Liver (tissue), 9 donors: ENCODE data around the gene TP53TG5. TPM values are rescaled to one million over a fixed set of nuclear protein-coding genes. Genes with fewer than 3 reads are reported as not detected.

ENCODE experiments used
- DNase-seq: peaks from one replicate; pipeline ENCODE4 v3.0.0-alpha.2; 2017; ENCODE audit warnings: low spot score
- H3K27ac ChIP-seq, 2 donors: one replicate each; pipeline ENCODE4 v1.7.0; 2013; ENCODE audit warnings: inconsistent platforms in 2 of 2, low read length in 2 of 2, control low read depth in 1 of 2, low read depth in 1 of 2, mild to moderate bottlenecking in 1 of 2
- H3K27me3 ChIP-seq, 4 donors: one replicate each; pipeline versions ENCODE4 v1.6.1 to v1.7.0; 2013; ENCODE audit warnings: low read length in 3 of 4, inconsistent platforms in 1 of 4, mild to moderate bottlenecking in 1 of 4, moderate library complexity in 1 of 4; ENCODE audit not compliant: control insufficient read depth in 4 of 4, insufficient read depth in 4 of 4
- H3K36me3 ChIP-seq, 4 donors: one replicate each; pipeline versions ENCODE4 v1.6.1 to v1.7.0; 2013; ENCODE audit warnings: low read length in 3 of 4, mild to moderate bottlenecking in 3 of 4, low read depth in 1 of 4, moderate library complexity in 1 of 4; ENCODE audit not compliant: control insufficient read depth in 4 of 4, insufficient read depth in 3 of 4
- H3K4me1 ChIP-seq, 4 donors: one replicate each; pipeline versions ENCODE4 v1.6.1 to v1.7.0; 2013; ENCODE audit warnings: low read length in 3 of 4, mild to moderate bottlenecking in 3 of 4, moderate library complexity in 1 of 4; ENCODE audit not compliant: control insufficient read depth in 4 of 4, insufficient read depth in 4 of 4
- H3K4me3 ChIP-seq, 3 donors: one replicate each; pipeline versions ENCODE4 v1.6.1 to v1.7.0; 2013; ENCODE audit warnings: low read length in 3 of 3, control low read depth in 1 of 3, low read depth in 1 of 3, mild to moderate bottlenecking in 1 of 3
- H3K9ac ChIP-seq, 2 donors: one replicate each; pipeline ENCODE4 v1.7.0; 2013; ENCODE audit warnings: low read length in 2 of 2, mild to moderate bottlenecking in 2 of 2, moderate library complexity in 2 of 2, control low read depth in 1 of 2, low read depth in 1 of 2
- H3K9me3 ChIP-seq, 4 donors: one replicate each; pipeline versions ENCODE4 v1.6.1 to v1.7.0; 2013; ENCODE audit warnings: low read length in 3 of 4; ENCODE audit not compliant: control insufficient read depth in 4 of 4
- EGR1 ChIP-seq, 2 donors: IDR thresholded peaks; 2 replicates each; pipeline ENCODE4 v1.6.1; 2016 to 2018; ENCODE audit warnings: antibody characterized with exemption in 2 of 2, low read depth in 2 of 2
- FOXA2 ChIP-seq: IDR thresholded peaks from 2 replicates; pipeline ENCODE4 v1.6.1; 2016; ENCODE audit warnings: antibody characterized with exemption
- GABPA ChIP-seq, 2 donors: IDR thresholded peaks in 1 of 2; conservative IDR thresholded peaks in 1 of 2; 2 replicates each; pipeline ENCODE4 v1.6.1; 2016; ENCODE audit warnings: antibody characterized with exemption in 2 of 2, mild to moderate bottlenecking in 1 of 2, moderate library complexity in 1 of 2
- HNF4A ChIP-seq, 2 donors: conservative IDR thresholded peaks; 2 replicates each; pipeline ENCODE4 v1.6.1; 2016; ENCODE audit warnings: antibody characterized with exemption in 2 of 2, mild to moderate bottlenecking in 2 of 2
- HNF4G ChIP-seq: IDR thresholded peaks from 2 replicates; pipeline ENCODE4 v1.6.1; 2016; ENCODE audit warnings: antibody characterized with exemption
- JUND ChIP-seq, 2 donors: IDR thresholded peaks; 2 replicates each; pipeline ENCODE4 v1.6.1; 2016; ENCODE audit warnings: antibody characterized with exemption in 2 of 2
- NR2F2 ChIP-seq: IDR thresholded peaks from 2 replicates; pipeline ENCODE4 v1.6.1; 2016; ENCODE audit warnings: antibody characterized with exemption
- RAD21 ChIP-seq, 2 donors: IDR thresholded peaks; 2 replicates each; pipeline ENCODE4 v1.6.1; 2016; ENCODE audit warnings: antibody characterized with exemption in 2 of 2, mild to moderate bottlenecking in 2 of 2
- REST ChIP-seq: IDR thresholded peaks from 2 replicates; pipeline ENCODE4 v1.6.1; 2016; ENCODE audit warnings: antibody characterized with exemption, mild to moderate bottlenecking
- RXRA ChIP-seq, 2 donors: IDR thresholded peaks; 2 replicates each; pipeline ENCODE4 v1.6.1; 2017 to 2018; ENCODE audit warnings: antibody characterized with exemption in 2 of 2, mild to moderate bottlenecking in 1 of 2
- SP1 ChIP-seq: IDR thresholded peaks from 2 replicates; pipeline ENCODE4 v1.6.1; 2018; ENCODE audit warnings: antibody characterized with exemption, mild to moderate bottlenecking
- TAF1 ChIP-seq: conservative IDR thresholded peaks from 2 replicates; pipeline ENCODE4 v1.6.1; 2016; ENCODE audit warnings: antibody characterized with exemption, mild to moderate bottlenecking
- YY1 ChIP-seq: IDR thresholded peaks from 2 replicates; pipeline ENCODE4 v1.6.1; 2016; ENCODE audit warnings: antibody characterized with exemption, mild to moderate bottlenecking
- ZBTB33 ChIP-seq: IDR thresholded peaks from 2 replicates; pipeline ENCODE4 v1.6.1; 2016; ENCODE audit warnings: antibody characterized with exemption
- WGBS: extraction: QIAGEN DNeasy Blood & Tissue Kit; methylation state at CpG from one replicate; pipeline ENCODE4 v1.1.7; 2013; 5-methylcytosine and 5-hydroxymethylcytosine counted together
- polyA plus RNA-seq, 2 donors: library from polyadenylated mRNA; stranded (reverse) in 1 of 2; unstranded in 1 of 2; fragments of 200-250 nt in 1 of 2; fragments of >200 nt in 1 of 2; fragmentation: Nextera tagmentation in 1 of 2; extraction: Ambion mirVana in 1 of 2; gene quantifications; one replicate each; pipeline versions ENCODE4 v1.2.1 to v1.2.3, GENCODE V29; 2013 to 2015
- total RNA-seq, 2 donors: library from RNA; depleted of rRNA; stranded (reverse); fragments of >200 nt; gene quantifications; one replicate each; pipeline ENCODE4 v1.2.3, GENCODE V29; 2014
- donor health status: healthy.
- donor health status: healthy.
- donor health status: healthy.
- donor health status: healthy.
- donor health status: healthy.

The TP53TG5 gene
- total and polyA plus RNA-seq, 4 donors: not detected

GRCh38 chr20:45358282-45359068, 19.6 kb downstream of the TP53TG5 start (continued):
- TF ChIP-seq ZBTB33 (peak; percentile 80), REST (peak; percentile 74), RAD21 (IDR thresholded peaks at IDR 0.05) (peak; percentile 41 to 44)

GRCh38 chr20:45355209-45356084, 22.7 kb downstream of the TP53TG5 start:
- no peaks in the 10 kb centered on the region for H3K36me3 ChIP-seq
- no peak overlapping the region for H3K4me3 ChIP-seq
- H3K9ac ChIP-seq: no peak overlapping the region
- TF ChIP-seq EGR1 (IDR thresholded peaks at IDR 0.05; ENCODE audit: low read depth in 2 of 2) (no peak), TAF1 (no peak), RAD21 (IDR thresholded peaks at IDR 0.05) (no peak), RXRA (IDR thresholded peaks at IDR 0.05) (no peak)
- no peaks in the 10 kb centered on the region for H3K27me3 ChIP-seq
- DNase-seq: no peak
- H3K27ac ChIP-seq: no peak overlapping the region
- WGBS: 55% methylated on average over 5 of the region's 5 CpGs
- H3K4me1 ChIP-seq: peaks cover 9 to 31% (median 20%) of the 10 kb centered on the region in 4 donors
- no peaks in the 10 kb centered on the region for H3K9me3 ChIP-seq

- H3K27ac ChIP-seq: no peak overlapping the region
- H3K9ac ChIP-seq: no peak overlapping the region
- H3K9me3 ChIP-seq: no peaks in the 10 kb centered on the region
- WGBS: 71% methylated on average over 9 of the region's 9 CpGs
- H3K27me3 ChIP-seq: no peaks in the 10 kb centered on the region
- DNase-seq: no peak
- H3K36me3 ChIP-seq: no peaks in the 10 kb centered on the region
- no peak overlapping the region for H3K4me3 ChIP-seq
- peaks cover 7 to 26% (median 18%) of the 10 kb centered on the region in 4 donors for H3K4me1 ChIP-seq
- peak; percentile 72 for TF ChIP-seq SP1
- TF ChIP-seq HNF4A (conservative IDR thresholded peaks at IDR 0.05): peak; percentile 90 to 93
- no peak for TF ChIP-seq REST
- no peak for TF ChIP-seq NR2F2
- TF ChIP-seq ZBTB33: no peak
- TF ChIP-seq JUND (IDR thresholded peaks at IDR 0.05): no peak
- no peak for TF ChIP-seq GABPA (IDR thresholded peaks at IDR 0.05 in 1 of 2, conservative IDR thresholded peaks at IDR 0.05 in 1 of 2)
- TF ChIP-seq HNF4G: peak; percentile 60
- peak; percentile 28 to 72 for TF ChIP-seq RXRA (IDR thresholded peaks at IDR 0.05)
- peak; percentile 55 for TF ChIP-seq FOXA2
- peak; percentile 24 for TF ChIP-seq YY1
- no peak for TF ChIP-seq RAD21 (IDR thresholded peaks at IDR 0.05)
Measured at GRCh38 chr20:45354423-45355208, 23.5 kb downstream of the TP53TG5 start.
